SK-N-SH (cell line): Measurements from ENCODE around the gene DNHD1.
A peak's percentile ranks its signal among the peaks of the same experiment; 100 is the strongest.

ENCODE experiments used
- ELF1 ChIP-seq: IDR thresholded peaks from 2 replicates; pipeline ENCODE4 v1.4.0; 2012
- JUND ChIP-seq: IDR thresholded peaks from 2 replicates; pipeline ENCODE4 v1.4.0; 2012
- PBX3 ChIP-seq: IDR thresholded peaks from 2 replicates; pipeline ENCODE4; 2012
- POLR2AphosphoS5 ChIP-seq: IDR thresholded peaks from 2 replicates; pipeline ENCODE4 v1.6.1; 2012; ENCODE audit warnings: low read depth, low read length
- RAD21 ChIP-seq: IDR thresholded peaks from 2 replicates; pipeline ENCODE4 v1.6.1; 2012; ENCODE audit warnings: mild to moderate bottlenecking, low read length
- RXRA ChIP-seq: IDR thresholded peaks from 2 replicates; pipeline ENCODE4 v1.4.0; 2012; ENCODE audit warnings: low read depth, mild to moderate bottlenecking, borderline replicate concordance
- USF2 ChIP-seq: fragments of 150-350 bp; IDR thresholded peaks from 2 replicates; pipeline ENCODE4 v1.6.1; 2017; ENCODE audit warnings: antibody characterized with exemption, low read length, low read depth, borderline replicate concordance
- TF ChIP-seq, protein P1 (sequence below): fragments of 200-600 bp; sonication (generic); IDR thresholded peaks from 2 replicates; pipeline ENCODE4 v1.6.1; 2017; ENCODE audit warnings: antibody characterized with exemption, mild to moderate bottlenecking, moderate library complexity

GRCh38 chr11:6474413-6474792 lies 22.7 kb upstream of the DNHD1 start:
- TF ChIP-seq POLR2AphosphoS5: no peak; the same call in 1 of the 2 replicates
- TF ChIP-seq, protein P1, sequence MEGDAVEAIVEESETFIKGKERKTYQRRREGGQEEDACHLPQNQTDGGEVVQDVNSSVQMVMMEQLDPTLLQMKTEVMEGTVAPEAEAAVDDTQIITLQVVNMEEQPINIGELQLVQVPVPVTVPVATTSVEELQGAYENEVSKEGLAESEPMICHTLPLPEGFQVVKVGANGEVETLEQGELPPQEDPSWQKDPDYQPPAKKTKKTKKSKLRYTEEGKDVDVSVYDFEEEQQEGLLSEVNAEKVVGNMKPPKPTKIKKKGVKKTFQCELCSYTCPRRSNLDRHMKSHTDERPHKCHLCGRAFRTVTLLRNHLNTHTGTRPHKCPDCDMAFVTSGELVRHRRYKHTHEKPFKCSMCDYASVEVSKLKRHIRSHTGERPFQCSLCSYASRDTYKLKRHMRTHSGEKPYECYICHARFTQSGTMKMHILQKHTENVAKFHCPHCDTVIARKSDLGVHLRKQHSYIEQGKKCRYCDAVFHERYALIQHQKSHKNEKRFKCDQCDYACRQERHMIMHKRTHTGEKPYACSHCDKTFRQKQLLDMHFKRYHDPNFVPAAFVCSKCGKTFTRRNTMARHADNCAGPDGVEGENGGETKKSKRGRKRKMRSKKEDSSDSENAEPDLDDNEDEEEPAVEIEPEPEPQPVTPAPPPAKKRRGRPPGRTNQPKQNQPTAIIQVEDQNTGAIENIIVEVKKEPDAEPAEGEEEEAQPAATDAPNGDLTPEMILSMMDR: 0 out of 2 replicates have a peak, but pooled peaks have one; percentile 1
- TF ChIP-seq JUND: 0 out of 2 replicates have a peak, but pooled peaks have one; percentile 21
- TF ChIP-seq RXRA: no peak
- no peak for TF ChIP-seq ELF1
- TF ChIP-seq RAD21: no peak
- no peak for TF ChIP-seq USF2
- no peak for TF ChIP-seq PBX3
